NB4 (cell line): ENCODE data around the gene OPRD1.

Experiments
- CTCF ChIP-seq: IDR thresholded peaks from one replicate; pipeline ENCODE4 v1.5.1; 2012; ENCODE audit warnings: low read depth, low read length
- MAX ChIP-seq: IDR thresholded peaks from 2 replicates; pipeline ENCODE4 v1.6.1; 2011; ENCODE audit warnings: low read depth, low read length
- MYC ChIP-seq: IDR thresholded peaks from 2 replicates; pipeline ENCODE4 v1.6.1; 2011; ENCODE audit warnings: low read depth, low read length
- POLR2A ChIP-seq: IDR thresholded peaks from 2 replicates; pipeline ENCODE4 v1.6.1; 2011; ENCODE audit warnings: mild to moderate bottlenecking; ENCODE audit not compliant: insufficient read length; ENCODE audit errors: extremely low read depth

- TF ChIP-seq CTCF (no peak), POLR2A (no peak), MYC (no peak), MAX (no peak)
Observed at GRCh38 chr1:28803662-28804061, 8.3 kb upstream of the OPRD1 start.
